Measurements from ENCODE around the gene SHISA4.
A peak's percentile ranks its signal among the peaks of the same experiment; 100 is the strongest.
"Not testable (repeated sequence)": the region's sequence is repeated elsewhere in the genome, so short reads cannot be mapped to it uniquely, and the experiment has no call there.

The SHISA4 gene, protein sequence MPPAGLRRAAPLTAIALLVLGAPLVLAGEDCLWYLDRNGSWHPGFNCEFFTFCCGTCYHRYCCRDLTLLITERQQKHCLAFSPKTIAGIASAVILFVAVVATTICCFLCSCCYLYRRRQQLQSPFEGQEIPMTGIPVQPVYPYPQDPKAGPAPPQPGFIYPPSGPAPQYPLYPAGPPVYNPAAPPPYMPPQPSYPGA

DNA sequence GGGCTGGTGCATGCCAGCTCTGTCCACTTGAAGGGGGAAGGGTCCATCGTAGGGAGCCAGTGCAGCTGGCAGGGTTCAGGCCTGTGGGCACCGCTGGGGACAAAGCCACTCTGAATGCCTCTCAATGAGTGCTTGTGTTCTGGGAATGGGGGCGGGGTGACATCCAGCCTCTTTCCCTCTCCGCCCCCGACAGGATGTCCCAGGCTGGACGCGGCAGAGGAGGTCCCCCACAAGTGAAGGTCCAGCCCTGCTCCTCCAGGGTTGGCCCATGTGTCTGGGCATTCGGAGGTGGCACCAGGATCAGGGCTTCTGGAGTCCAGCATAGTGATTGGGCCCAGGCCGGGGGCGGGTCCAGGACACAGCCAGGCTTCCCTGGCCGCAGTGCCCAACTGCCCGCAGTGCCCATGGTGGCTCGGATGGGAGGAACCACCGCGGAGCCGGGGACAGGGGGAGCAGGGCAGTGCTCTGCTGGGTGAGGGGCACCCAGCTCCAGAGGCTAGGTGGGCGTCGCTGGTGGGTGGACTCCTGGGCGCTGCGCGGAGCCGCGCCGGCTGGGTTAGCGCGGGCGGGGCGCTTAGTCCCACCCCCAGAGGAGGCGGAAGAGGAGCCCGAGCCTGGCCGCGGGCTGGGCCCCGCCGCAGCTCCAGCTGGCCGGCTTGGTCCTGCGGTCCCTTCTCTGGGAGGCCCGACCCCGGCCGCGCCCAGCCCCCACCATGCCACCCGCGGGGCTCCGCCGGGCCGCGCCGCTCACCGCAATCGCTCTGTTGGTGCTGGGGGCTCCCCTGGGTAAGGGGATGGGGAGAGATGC lies at the start of gene SHISA4:
SHISA4 (plus strand) TSS at position 617 of the 808 bp plus-strand sequence; CDS start at position 714, 97 bp downstream.
- DNase-seq = no peak

DNA sequence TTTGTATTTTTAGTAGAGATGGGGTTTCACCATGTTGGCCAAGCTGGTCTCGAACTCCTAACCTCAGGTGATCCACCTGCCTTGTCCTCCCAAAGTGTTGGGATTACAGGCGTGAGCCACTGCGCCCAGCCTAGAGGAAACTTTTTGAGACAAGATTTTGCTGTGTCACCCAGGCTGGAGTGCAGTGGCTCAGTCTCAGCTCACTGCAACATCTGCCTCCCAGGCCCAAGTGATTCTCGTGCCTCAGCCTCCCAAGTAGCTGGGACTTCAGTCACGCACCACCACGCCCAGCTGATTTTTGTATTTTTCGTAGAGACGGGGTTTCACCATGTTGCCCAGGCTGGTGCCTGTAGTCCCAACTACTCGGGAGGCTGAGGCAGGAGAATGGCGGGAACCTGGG lies 49.6 kb upstream of the SHISA4 start:
- not testable (repeated sequence) for DNase-seq

DNA sequence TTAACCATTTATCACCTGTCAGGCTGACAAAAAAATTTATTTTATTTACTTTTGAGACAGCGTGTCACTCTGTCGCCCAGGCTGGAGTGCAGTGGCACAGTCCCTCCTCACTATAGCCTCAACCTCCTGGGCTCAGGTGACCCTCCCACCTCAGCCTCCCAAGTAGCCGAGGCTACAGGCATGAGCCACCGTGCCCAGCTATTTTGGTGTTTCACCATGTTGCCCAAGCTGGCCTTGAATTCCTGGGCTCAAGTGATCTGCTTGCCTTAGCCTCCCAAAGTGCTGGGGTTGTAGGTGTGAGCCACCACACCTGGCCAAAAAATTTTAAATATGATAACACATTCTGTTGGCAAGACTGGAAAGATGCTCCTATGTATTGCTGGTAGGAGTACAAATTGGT lies 48.6 kb upstream of the SHISA4 start:
- DNase-seq = no peak

DNA sequence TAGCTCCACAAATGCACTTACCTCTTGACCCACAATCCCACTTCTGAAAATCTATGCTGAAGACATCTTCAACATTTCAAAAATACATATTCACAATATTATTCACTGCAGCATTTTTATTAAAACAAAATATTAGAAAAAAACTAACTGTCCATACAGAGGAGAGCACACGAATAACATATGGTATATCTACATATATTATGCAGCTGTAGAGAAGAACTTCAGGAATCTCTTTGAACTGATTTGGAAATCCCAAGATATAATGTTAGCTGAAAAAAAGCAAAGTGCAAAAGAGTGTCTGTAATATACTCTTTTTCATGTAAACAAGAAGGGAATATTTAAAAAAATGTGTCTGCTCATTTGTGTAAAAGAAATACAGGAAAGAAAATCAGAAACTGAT lies 48.2 kb upstream of the SHISA4 start:
- no peak for DNase-seq

- DNase-seq = no peak
Measured at GRCh38 chr1:201841265-201841912, 47.3 kb upstream of the SHISA4 start.

- DNase-seq = no peak
Measured at GRCh38 chr1:201842472-201843027, 46.1 kb upstream of the SHISA4 start.

GRCh38 chr1:201845331-201846083 lies 43.2 kb upstream of the SHISA4 start:
- DNase-seq = no peak

- DNase-seq = no peak
Measured at GRCh38 chr1:201847150-201847549, 41.5 kb upstream of the SHISA4 start.

DNA sequence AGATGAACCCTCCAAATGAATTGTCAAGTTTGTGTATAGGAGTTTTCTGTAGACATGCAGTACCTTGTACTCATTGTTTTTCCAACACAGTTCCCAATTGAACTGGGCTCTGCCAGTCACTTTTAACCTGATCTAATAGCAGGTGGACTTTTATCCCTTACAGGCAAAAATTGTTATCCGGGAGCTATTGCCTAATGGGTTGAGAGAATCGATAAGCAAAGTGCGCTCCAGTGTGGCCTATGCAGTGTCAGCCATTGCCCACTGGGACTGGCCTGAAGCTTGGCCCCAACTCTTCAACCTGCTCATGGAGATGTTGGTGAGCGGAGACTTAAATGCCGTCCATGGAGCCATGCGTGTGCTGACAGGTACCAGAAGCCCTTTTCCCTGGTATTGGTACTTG lies 40.5 kb upstream of the SHISA4 start:
- no peak for DNase-seq

GRCh38 chr1:201849372-201850052 lies 39.2 kb upstream of the SHISA4 start:
- no peak for DNase-seq

DNA sequence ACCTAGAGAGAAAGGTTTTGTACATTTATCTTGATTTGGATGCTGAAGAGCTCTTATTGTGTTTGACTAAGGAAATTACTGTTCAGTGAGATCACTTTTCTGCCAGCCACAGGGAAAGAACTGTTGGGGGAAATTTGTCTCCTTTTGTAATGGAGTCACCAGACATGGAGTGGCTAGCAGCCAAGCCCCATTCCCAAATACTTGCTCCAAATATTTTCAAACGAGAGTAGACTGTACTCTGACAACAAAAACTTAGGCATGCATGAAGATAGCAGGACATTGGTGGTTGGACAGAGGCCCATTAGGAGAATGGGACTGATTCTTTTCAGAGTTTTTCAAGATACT lies 38.7 kb upstream of the SHISA4 start:
- DNase-seq = no peak

GRCh38 chr1:201851949-201852348 lies 36.7 kb upstream of the SHISA4 start:
- DNase-seq = no peak

- not testable (repeated sequence) for DNase-seq
Measured at GRCh38 chr1:201856722-201857121, 32.0 kb upstream of the SHISA4 start.

- no peak for DNase-seq
Measured at GRCh38 chr1:201859424-201859823, 29.3 kb upstream of the SHISA4 start.

DNA sequence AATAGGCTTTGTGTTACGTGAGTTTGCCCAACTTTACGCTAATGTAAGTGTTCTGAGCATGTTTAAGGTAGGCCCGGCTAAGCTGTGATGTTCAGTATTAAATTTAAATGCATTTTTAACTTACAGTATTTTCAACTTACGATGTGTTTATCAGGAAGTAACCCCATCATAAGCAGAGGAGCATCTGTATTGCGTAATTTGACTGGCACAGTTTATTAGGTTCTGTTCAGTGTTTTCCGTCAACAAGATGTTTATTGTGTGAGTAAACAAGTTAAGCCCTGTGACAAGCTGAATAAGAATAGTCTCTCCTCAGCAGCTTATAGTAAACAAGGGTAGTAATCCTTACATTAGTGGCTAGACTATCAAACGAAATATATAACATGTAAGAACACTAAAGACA lies 27.2 kb upstream of the SHISA4 start:
- DNase-seq = no peak

- no peak for DNase-seq
Measured at GRCh38 chr1:201870397-201870796, 18.3 kb upstream of the SHISA4 start.

DNA sequence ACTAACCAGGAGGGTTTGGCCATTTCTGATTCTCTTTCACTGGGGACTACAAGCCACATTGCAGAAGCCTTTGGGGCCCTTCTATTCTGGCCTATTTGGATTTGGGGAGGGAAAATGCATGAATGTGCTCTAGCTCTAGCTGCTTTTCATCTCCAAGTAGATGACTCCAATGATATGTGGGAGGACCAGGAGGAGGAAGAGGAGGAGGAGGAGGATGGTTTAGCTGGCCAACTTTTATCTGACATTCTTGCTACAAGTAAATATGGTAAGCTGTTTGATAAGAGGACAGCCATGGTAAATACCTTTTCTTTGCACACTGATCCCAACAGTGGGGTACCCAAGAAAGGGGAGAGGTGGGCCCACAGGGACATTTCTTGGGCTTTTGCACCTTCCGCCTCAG lies 14.0 kb upstream of the SHISA4 start:
- DNase-seq = no peak

GRCh38 chr1:201876148-201876818 lies 12.4 kb upstream of the SHISA4 start:
- no peak for DNase-seq

GRCh38 chr1:201877877-201878401 lies 10.8 kb upstream of the SHISA4 start:
- peak; percentile 21 for DNase-seq

GRCh38 chr1:201880928-201881571 lies 7.6 kb upstream of the SHISA4 start:
- no peak for DNase-seq

DNA sequence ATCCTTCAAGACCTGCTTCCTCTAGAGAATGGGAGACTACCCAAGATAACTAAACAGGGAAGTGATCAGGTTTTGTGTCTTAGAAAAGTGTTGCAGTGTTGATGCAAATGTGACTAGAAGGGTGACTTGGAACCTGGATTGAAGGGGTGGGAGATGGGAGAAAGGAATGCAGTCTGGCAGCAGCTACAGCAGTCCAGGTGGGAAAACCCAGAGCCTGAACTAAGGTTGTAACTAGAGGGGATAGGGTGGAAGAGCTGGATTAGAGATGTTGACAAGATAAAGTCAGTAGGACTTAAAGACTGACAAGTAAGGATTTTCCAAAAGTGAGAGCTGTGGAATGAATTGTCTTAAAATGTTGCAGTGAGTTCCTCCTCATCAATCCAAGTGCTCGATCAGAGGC lies 7.1 kb upstream of the SHISA4 start:
- DNase-seq = no peak
